ENCODE results near the gene NUP93.

- TF ChIP-seq CTCF (optimal IDR thresholded peaks at IDR 0.05 in 1 of 3, IDR thresholded peaks at IDR 0.05 in 1 of 3, conservative IDR thresholded peaks at IDR 0.05 in 1 of 3; ENCODE audit: extremely low read depth in 1 of 3, insufficient read depth in 2 of 3, low read length in 3 of 3) (no peak), EZH2 (IDR thresholded peaks at IDR 0.05; ENCODE audit: low read length) (no peak)
Observed at GRCh38 chr16:56744996-56745640, 15.2 kb downstream of the NUP93 start.

Data from keratinocyte (primary cell).